DMS114 treated with DMSO at 0.1 percent for 48 hours (cell line): ENCODE measurements around the gene TTLL9.

Experiments used
- DNase-seq: peaks from one replicate; lab custom pipeline; 2025; ENCODE audit not compliant: unreplicated experiment; lab: John Stamatoyannopoulos, UW

TTLL9 gene

GRCh38 chr20:31857861-31858759 lies 12.3 kb upstream of the TTLL9 start:
- no peak for DNase-seq

- no peak for DNase-seq
These were observed 11.7 kb upstream of the TTLL9 start for GRCh38 chr20:31858760-31859083.

GRCh38 chr20:31859266-31859997 lies 11.0 kb upstream of the TTLL9 start:
- no peak for DNase-seq

GRCh38 chr20:31859998-31860380 lies 10.4 kb upstream of the TTLL9 start:
- no peak for DNase-seq

GRCh38 chr20:31860390-31861134 lies 9.9 kb upstream of the TTLL9 start:
- no peak for DNase-seq

- no peak for DNase-seq
These were observed 9.4 kb upstream of the TTLL9 start for GRCh38 chr20:31861135-31861384.

GRCh38 chr20:31861385-31862156 lies 8.9 kb upstream of the TTLL9 start:
- DNase-seq: peak; percentile 4

GRCh38 chr20:31862157-31862470 lies 8.3 kb upstream of the TTLL9 start:
- DNase-seq: no peak

- DNase-seq: no peak
These were observed 7.9 kb upstream of the TTLL9 start for GRCh38 chr20:31862506-31862905.

- DNase-seq: no peak
These were observed 6.9 kb upstream of the TTLL9 start for GRCh38 chr20:31863296-31864085.

GRCh38 chr20:31864521-31865400 lies 5.7 kb upstream of the TTLL9 start:
- no peak for DNase-seq

- no peak for DNase-seq
These were observed 4.2 kb upstream of the TTLL9 start for GRCh38 chr20:31866221-31866620.

- DNase-seq: no peak
These were observed 1.4 kb upstream of the TTLL9 start for GRCh38 chr20:31868853-31869672.

GRCh38 chr20:31869673-31869941 lies 827 bp upstream of the TTLL9 start:
- DNase-seq: no peak

- no peak for DNase-seq
These were observed 538 bp downstream of the TTLL9 start for GRCh38 chr20:31870726-31871617.

- no peak for DNase-seq
These were observed 1.2 kb downstream of the TTLL9 start for GRCh38 chr20:31871618-31871954.

- no peak for DNase-seq
These were observed 2.0 kb downstream of the TTLL9 start for GRCh38 chr20:31872406-31872805.

- DNase-seq: no peak
These were observed 5.2 kb downstream of the TTLL9 start for GRCh38 chr20:31875671-31876070.
